ENCODE measurements around the gene LRRC74A.

GRCh38 chr14:76883447-76883846 lies 57.2 kb downstream of the LRRC74A start:
- TF ChIP-seq CTCF (IDR thresholded peaks at IDR 0.05; ENCODE audit: low read depth, low read length) = no peak
- TF ChIP-seq EZH2phosphoT487 (IDR thresholded peaks at IDR 0.05; ENCODE audit: low read depth) = no peak

All from OCI-LY3 (cell line).